Measurements from ENCODE around the gene PHACTR3.

PHACTR3 gene

DNA sequence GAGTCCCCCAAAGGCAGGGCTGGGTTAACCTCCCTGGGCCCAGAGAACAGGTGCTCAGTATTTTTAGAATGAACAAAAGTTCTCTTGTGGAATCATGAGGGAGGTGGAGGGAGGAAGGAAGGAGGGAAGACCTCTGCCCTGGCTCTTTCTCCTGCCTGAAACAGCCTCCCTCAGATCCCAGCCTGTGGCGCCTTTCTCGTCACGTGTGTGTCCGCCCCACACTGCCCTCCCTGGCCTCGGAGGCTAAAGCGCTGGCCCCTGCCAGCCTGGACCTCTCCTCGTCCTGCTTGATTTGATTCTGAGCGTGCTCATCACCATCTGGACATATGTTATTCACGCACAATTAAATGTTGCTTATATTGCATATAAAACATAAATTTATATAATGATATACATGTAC is 40.9 kb downstream of the PHACTR3 start:
- FAIRE-seq (no peak), DNase-seq (ENCODE audit: low spot score) (no peak)

DNA sequence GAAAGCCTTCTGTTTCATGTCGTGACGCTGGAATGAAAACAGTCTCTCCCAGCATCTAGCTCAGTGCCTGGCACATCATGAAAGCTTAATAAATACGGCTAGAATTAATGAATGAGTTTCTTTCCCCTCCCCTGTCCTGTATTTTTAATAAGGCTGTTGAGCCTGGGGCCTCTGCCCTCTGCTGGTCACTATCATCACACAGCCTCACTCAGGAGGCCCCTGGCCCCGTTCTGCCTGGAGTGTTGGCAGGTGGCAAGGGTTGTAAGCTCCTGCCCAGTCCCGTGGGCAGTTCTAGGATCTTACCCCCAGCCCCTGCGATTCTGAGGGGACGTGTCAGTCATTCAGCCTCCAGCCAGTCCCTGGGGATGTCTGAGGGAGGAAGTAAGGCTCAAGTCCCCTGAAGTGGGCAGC is 41.4 kb downstream of the PHACTR3 start:
- FAIRE-seq (no peak), DNase-seq (ENCODE audit: low spot score) (no peak)

- FAIRE-seq = no peak
- no peak for DNase-seq (ENCODE audit: low spot score)
Observed at GRCh38 chr20:59646487-59646886, 42.1 kb downstream of the PHACTR3 start.

GRCh38 chr20:59647271-59647670 is 42.9 kb downstream of the PHACTR3 start:
- FAIRE-seq = no peak
- no peak for DNase-seq (ENCODE audit: low spot score)

- no peak for FAIRE-seq
Observed at GRCh38 chr20:59648466-59649070, 44.2 kb downstream of the PHACTR3 start.

GRCh38 chr20:59650418-59650817 is 46.1 kb downstream of the PHACTR3 start:
- DNase-seq (ENCODE audit: low spot score) = no peak
- FAIRE-seq = no peak

More at GRCh38 chr20:59648466-59649070, 44.2 kb downstream of the PHACTR3 start:
- no peak for DNase-seq (ENCODE audit: low spot score)

DNA sequence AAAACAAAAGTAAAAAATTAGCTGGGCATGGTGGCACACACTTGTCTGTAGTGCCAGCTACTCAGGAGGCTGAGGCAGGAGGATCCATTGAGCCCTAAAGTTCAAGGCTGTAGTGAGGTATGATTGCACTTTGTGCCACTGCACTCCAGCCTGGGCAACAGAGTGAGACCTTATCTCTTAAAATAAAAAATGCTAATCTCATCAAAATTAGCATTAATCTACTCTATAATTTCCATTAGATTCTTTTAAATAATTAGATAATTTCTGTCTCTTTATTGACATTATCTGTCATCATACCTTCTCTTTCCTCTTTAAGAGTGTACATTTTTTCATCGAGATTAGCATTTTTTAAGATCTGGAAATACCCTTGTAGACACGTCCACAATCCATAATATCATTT is 48.0 kb downstream of the PHACTR3 start:
- FAIRE-seq = no peak
- no peak for DNase-seq (ENCODE audit: low spot score)

DNA sequence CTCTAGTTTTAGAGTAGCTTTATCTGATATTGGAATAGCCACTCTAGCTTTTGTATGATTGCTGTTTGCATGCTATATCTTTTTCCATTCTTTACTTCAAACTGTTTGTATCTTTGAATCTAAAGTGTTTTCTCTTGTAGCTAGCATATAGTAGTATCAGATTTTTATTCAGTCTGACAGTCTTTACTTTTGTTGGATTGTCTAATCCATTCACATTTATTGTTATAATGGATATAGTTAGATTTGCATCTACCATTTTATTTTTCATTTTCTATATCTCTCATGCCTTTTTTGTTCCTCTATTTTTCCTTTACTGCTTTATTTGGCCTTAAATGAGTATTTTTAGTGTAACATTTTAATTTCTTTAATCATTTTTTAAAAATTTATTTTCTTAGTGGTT is 52.1 kb downstream of the PHACTR3 start:
- FAIRE-seq (no peak), DNase-seq (ENCODE audit: low spot score) (no peak)

GRCh38 chr20:59657459-59658046 is 53.2 kb downstream of the PHACTR3 start:
- FAIRE-seq (no peak), DNase-seq (ENCODE audit: low spot score) (no peak)

- FAIRE-seq (no peak), DNase-seq (ENCODE audit: low spot score) (no peak)
Observed at GRCh38 chr20:59660471-59660870, 56.1 kb downstream of the PHACTR3 start.

DNA sequence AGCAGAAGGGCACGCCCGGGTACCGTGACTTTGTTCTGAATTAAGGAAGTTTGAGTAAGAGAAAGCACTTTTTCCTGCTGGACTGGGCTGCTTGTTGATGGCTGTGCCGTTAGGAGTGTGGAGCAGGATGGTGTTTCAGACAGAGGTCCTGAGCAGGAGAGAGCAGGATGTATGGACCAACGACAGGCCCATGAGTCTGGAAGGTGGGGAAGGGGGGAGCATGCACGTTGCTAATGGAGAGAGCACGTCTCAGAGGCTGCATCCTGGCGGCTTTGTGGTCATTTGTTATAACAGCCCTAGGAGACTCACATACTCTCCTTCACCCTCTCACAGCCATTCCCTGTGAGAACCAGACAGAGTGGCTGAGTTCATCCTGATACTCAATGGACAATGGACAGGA is 56.8 kb downstream of the PHACTR3 start:
- FAIRE-seq = no peak
- no peak for DNase-seq (ENCODE audit: low spot score)

- FAIRE-seq (no peak), DNase-seq (ENCODE audit: low spot score) (no peak)
Observed at GRCh38 chr20:59661621-59662020, 57.3 kb downstream of the PHACTR3 start.

GRCh38 chr20:59662161-59662560 is 57.8 kb downstream of the PHACTR3 start:
- FAIRE-seq = no peak
- DNase-seq (ENCODE audit: low spot score) = no peak

GRCh38 chr20:59662856-59663512 is 58.6 kb downstream of the PHACTR3 start:
- DNase-seq (ENCODE audit: low spot score) = no peak
- FAIRE-seq = no peak

- FAIRE-seq = no peak
Observed at GRCh38 chr20:59663513-59664060, 59.2 kb downstream of the PHACTR3 start.

GRCh38 chr20:59664421-59664941 is 60.1 kb downstream of the PHACTR3 start:
- DNase-seq (ENCODE audit: low spot score) (no peak), FAIRE-seq (no peak)

More at GRCh38 chr20:59663513-59664060, 59.2 kb downstream of the PHACTR3 start:
- no peak for DNase-seq (ENCODE audit: low spot score)

GRCh38 chr20:59665656-59666555 is 61.6 kb downstream of the PHACTR3 start:
- FAIRE-seq (no peak), DNase-seq (ENCODE audit: low spot score) (no peak)

DNA sequence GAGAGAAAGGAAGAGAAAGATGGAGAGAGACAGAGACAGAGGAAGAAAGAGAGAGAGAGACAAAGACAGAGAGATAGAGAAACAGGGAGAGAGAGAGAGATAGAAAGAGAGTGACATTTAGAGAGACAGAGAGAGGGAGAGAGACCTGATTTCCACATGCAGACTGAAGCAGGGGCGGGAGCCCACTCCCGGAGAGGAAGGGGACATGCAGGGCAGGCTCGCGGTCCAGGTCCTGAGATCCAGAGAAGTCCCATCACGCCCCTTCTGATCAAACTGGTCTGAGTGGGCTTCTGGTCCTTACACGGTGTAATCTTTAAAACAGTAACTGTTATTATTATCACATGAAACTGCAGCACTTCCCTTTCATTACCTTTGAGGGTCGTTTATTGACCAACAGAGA is 62.2 kb downstream of the PHACTR3 start:
- FAIRE-seq (no peak), DNase-seq (ENCODE audit: low spot score) (no peak)

DNA sequence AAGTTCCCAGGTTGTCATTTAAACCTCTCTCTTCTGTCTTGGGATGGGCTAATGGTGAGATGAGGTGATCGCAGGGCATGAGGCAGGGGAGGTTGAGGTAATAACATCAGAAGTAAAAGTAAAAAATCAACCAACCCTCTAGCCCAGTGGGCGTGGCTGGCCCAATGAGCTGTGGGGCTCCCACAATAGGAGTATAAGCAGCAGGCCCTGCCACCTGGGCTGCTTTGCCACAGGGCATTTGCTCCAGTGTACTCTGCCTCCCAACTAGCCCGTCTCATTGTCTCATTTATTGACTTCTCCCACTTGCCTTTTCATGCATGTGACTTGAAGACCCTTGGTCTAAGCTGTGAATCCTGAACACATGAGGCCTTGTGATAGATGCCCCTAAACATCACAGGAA is 62.8 kb downstream of the PHACTR3 start:
- DNase-seq (ENCODE audit: low spot score) (no peak), FAIRE-seq (no peak)

DNA sequence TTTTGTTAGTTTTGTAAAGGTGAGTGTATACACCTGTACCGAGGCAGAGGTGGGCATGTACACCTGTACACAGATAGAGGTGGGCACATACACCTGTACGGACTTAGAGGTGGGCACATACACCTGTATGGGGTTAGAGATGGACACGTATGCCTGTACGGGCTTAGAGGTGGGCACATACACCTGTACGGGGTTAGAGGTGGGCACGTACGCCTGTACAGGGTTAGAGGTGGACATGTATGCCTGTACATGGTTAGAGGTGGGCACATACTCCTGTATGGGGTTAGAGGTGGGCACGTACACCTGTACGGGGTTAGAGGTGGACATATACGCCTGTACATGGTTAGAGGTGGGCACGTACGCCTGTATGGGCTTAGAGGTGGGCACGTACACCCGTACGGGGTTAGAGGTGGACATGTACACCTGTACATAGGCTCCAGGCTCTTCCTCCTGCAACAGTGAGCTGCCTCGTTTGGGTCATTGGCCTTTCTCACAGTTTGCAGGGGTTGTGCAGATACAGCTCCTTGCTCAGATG is 63.7 kb downstream of the PHACTR3 start:
- DNase-seq (ENCODE audit: low spot score) = no peak
- no peak for FAIRE-seq
